T-cell (primary cell): ENCODE measurements around the gene CRABP2. TPM values are rescaled to one million over a fixed set of nuclear protein-coding genes. Genes with fewer than 3 reads are reported as not detected.

Experiments used
- ATAC-seq, 4 experiments: fragments of 200-7000 bp in 3 of 4; fragments of 150-1000 bp in 1 of 4; cut with Tn5 transposase; replicated peaks in 1 of 4; 1 replicate in 3 of 4; 2 replicates in 1 of 4; pipeline ENCODE4 v1.10.0; 2021; ENCODE audit warnings: moderate library complexity in 3 of 4, mild to moderate bottlenecking in 2 of 4, moderate number of reproducible peaks in 1 of 4
- CTCF ChIA-PET, 2 donors: fragments of 300-600 bp; sonication (Branson Sonifier 250); formaldehyde crosslinking; loops; one replicate each; lab custom pipeline; 2022; ENCODE audit warnings: antibody characterized with exemption in 2 of 2; lab: Charles Lee
- POLR2A ChIA-PET, 2 donors: fragments of 300-600 bp; sonication (Branson Sonifier 250); formaldehyde crosslinking; loops; one replicate each; lab custom pipeline; 2022; ENCODE audit warnings: antibody characterized with exemption in 2 of 2; lab: Charles Lee
- DNase-seq, 35 experiments: peaks; one replicate each; pipeline versions ENCODE4 v3.0.0 to v3.0.0-alpha.2; 2013 to 2023
- H3K27ac ChIP-seq: one replicate; pipeline ENCODE4 v1.5.1; 2013; ENCODE audit warnings: low read length
- H3K27me3 ChIP-seq, 2 experiments: replicated peaks in 1 of 2; 1 replicate in 1 of 2; 2 replicates in 1 of 2; pipeline versions ENCODE4 v1.6.1 to v1.7.0; 2013; ENCODE audit warnings: low read length in 1 of 2, mixed read lengths in 1 of 2; ENCODE audit not compliant: control insufficient read depth in 2 of 2, insufficient read depth in 2 of 2; ENCODE audit errors: extremely low read depth in 1 of 2
- H3K36me3 ChIP-seq, 2 donors: 1 replicate in 1 of 2; 2 replicates in 1 of 2; pipeline versions ENCODE4 v1.6.1 to v1.7.0; 2013; ENCODE audit warnings: low read length in 1 of 2; ENCODE audit not compliant: control insufficient read depth in 2 of 2, insufficient read depth in 1 of 2; ENCODE audit errors: extremely low read depth in 1 of 2
- H3K4me1 ChIP-seq, 2 experiments: 1 replicate in 1 of 2; 2 replicates in 1 of 2; pipeline versions ENCODE4 v1.6.1 to v1.7.0; 2013; ENCODE audit warnings: low read length in 2 of 2, mixed read lengths in 1 of 2; ENCODE audit not compliant: insufficient read depth in 2 of 2, control insufficient read depth in 1 of 2; ENCODE audit errors: extremely low read depth in 1 of 2
- H3K4me3 ChIP-seq, 2 donors: 1 replicate in 1 of 2; 2 replicates in 1 of 2; pipeline versions ENCODE4 v1.5.1 to v1.7.0; 2013; ENCODE audit warnings: mild to moderate bottlenecking in 2 of 2, low read length in 1 of 2, moderate library complexity in 1 of 2; ENCODE audit not compliant: control insufficient read depth in 1 of 2; ENCODE audit errors: extremely low read depth in 1 of 2
- H3K9me3 ChIP-seq: 2 replicates; pipeline ENCODE4 v1.7.0; 2013
- H3K27ac Mint-ChIP-seq, 2 donors: one replicate each; pipeline ENCODE4 v1.8.0; 2020 to 2021; ENCODE audit warnings: mild to moderate bottlenecking in 2 of 2, mixed read lengths in 2 of 2
- H3K27me3 Mint-ChIP-seq, 2 donors: one replicate each; pipeline ENCODE4 v1.8.0; 2021 to 2022; ENCODE audit warnings: mixed read lengths in 2 of 2
- H3K36me3 Mint-ChIP-seq: one replicate; pipeline ENCODE4 v1.8.0; 2021; ENCODE audit warnings: mixed read lengths
- H3K4me1 Mint-ChIP-seq, 3 donors: one replicate each; pipeline ENCODE4 v1.8.0; 2020 to 2022; ENCODE audit warnings: mixed read lengths in 3 of 3, mild to moderate bottlenecking in 1 of 3
- H3K4me3 Mint-ChIP-seq, 3 donors: one replicate each; pipeline ENCODE4 v1.8.0; 2020 to 2022; ENCODE audit warnings: mild to moderate bottlenecking in 3 of 3, mixed read lengths in 3 of 3, moderate library complexity in 3 of 3
- H3K9me3 Mint-ChIP-seq, 3 donors: one replicate each; pipeline ENCODE4 v1.8.0; 2020 to 2022; ENCODE audit warnings: mixed read lengths in 3 of 3
- WGBS: methylation state at CpG from one replicate; pipeline ENCODE4 v1.1.5; 2013; ENCODE audit warnings: missing lambda C conversion rate; ENCODE audit not compliant: insufficient coverage; 5-methylcytosine and 5-hydroxymethylcytosine counted together
- total RNA-seq, 35 experiments: library from RNA in 6 of 35; stranded (reverse) in 6 of 35; fragments of 120-200 nt in 1 of 35; gene quantifications; one replicate each; pipeline versions ENCODE4 v1.2.1 to v1.2.4 and lab custom pipeline; 2013 to 2026

Gene CRABP2
- total RNA-seq, 5 donors from 2014 or later (not counting 1 experiment from before 2014, with no cell fraction given) = 0.76 to 3.6 (median 1.6) TPM

GRCh38 chr1:156664046-156664766 is 41.2 kb downstream of the CRABP2 start:
- ChIA-PET POLR2A (interaction anchor here in 1 of 2 donors (0.6 kb wide), 1 partner anchor 435 kb away, joined by 4 read pairs; no protein-coding TSS in a partner anchor), CTCF (no interaction called here)
- H3K4me1 ChIP-seq = peaks cover 8 to 34% of the 10 kb centered on the region in 2 experiments
- Mint-ChIP-seq H3K36me3 (no peaks in the 10 kb centered on the region), H3K4me3 (no peak overlapping the region), H3K4me1 (peaks cover 28 to 37% (median 32%) of the 10 kb centered on the region in 3 donors), H3K9me3 (no peaks in the 10 kb centered on the region), H3K27ac (no peak overlapping the region), H3K27me3 (no peaks in the 10 kb centered on the region)
- DNase-seq (no peak), ATAC-seq (no peak)
- no peak overlapping the region for H3K4me3 ChIP-seq
- no peak overlapping the region for H3K27ac ChIP-seq
- peaks cover 0 to 8% of the 10 kb centered on the region in 2 experiments for H3K27me3 ChIP-seq
- 57% methylated on average over 1 of the region's 5 CpGs for WGBS
- no peaks in the 10 kb centered on the region for H3K36me3 ChIP-seq
- no peaks in the 10 kb centered on the region for H3K9me3 ChIP-seq

DNA sequence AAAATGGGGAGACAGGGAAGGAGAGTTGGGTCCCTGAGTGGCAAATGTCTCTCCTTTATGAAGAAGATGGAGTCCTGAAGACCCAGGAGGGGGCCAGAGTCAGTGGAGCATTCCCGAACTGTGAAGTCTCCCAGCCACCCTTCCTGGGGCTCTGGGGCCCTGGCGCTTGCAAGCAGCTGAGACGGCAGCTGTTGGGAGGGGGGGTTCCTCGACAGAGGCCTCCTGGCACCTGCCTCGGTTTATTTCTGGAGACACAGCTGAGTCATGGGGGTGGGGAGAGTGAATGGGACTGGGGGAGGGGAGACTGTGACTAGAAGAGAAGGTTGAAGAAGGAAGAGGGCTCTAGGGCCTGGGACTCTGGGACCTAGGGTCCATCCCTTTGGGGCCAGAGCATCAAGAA is 42.2 kb downstream of the CRABP2 start:
- no peak overlapping the region for H3K27ac Mint-ChIP-seq
- no peak for DNase-seq
- peaks cover 0 to 18% of the 10 kb centered on the region in 2 experiments for H3K27me3 ChIP-seq
- no peaks in the 10 kb centered on the region for H3K9me3 Mint-ChIP-seq
- no peak for ATAC-seq
- no peaks in the 10 kb centered on the region for H3K36me3 ChIP-seq
- H3K4me3 Mint-ChIP-seq = no peak overlapping the region
- no peaks in the 10 kb centered on the region for H3K36me3 Mint-ChIP-seq
- H3K27ac ChIP-seq = no peak overlapping the region
- no peaks in the 10 kb centered on the region for H3K27me3 Mint-ChIP-seq
- H3K4me3 ChIP-seq = no peak overlapping the region
- 45% methylated on average over 5 of the region's 5 CpGs for WGBS
- H3K9me3 ChIP-seq = no peaks in the 10 kb centered on the region
- ChIA-PET CTCF (interaction anchor here in 1 of 2 donors (0.6 kb wide), 1 partner anchor 277 kb away, joined by 6 read pairs; no protein-coding TSS in a partner anchor), POLR2A (no interaction called here)
- H3K4me1 Mint-ChIP-seq = peaks cover 29 to 46% (median 35%) of the 10 kb centered on the region in 3 donors
- H3K4me1 ChIP-seq = peaks cover 8 to 43% of the 10 kb centered on the region in 2 experiments

- ChIA-PET CTCF (interaction anchor here in 1 of 2 donors (0.6 kb wide), 1 partner anchor 277 kb away, joined by 6 read pairs; no protein-coding TSS in a partner anchor), POLR2A (no interaction called here)
- Histone ChIP-seq H3K4me1 (peaks cover 8 to 48% of the 10 kb centered on the region in 2 experiments), H3K27ac (no peak overlapping the region), H3K4me3 (no peak overlapping the region), H3K9me3 (no peaks in the 10 kb centered on the region), H3K36me3 (no peaks in the 10 kb centered on the region), H3K27me3 (peaks cover 0 to 22% of the 10 kb centered on the region in 2 experiments)
- Mint-ChIP-seq H3K4me1 (peaks cover 31 to 50% (median 40%) of the 10 kb centered on the region in 3 donors), H3K27ac (no peak overlapping the region), H3K4me3 (no peak overlapping the region), H3K27me3 (no peaks in the 10 kb centered on the region), H3K9me3 (no peaks in the 10 kb centered on the region), H3K36me3 (no peaks in the 10 kb centered on the region)
- DNase-seq (no peak), ATAC-seq (no peak)
- 100% methylated on average over 3 of the region's 5 CpGs for WGBS
These were observed 42.7 kb downstream of the CRABP2 start for GRCh38 chr1:156662800-156663055.

GRCh38 chr1:156662005-156662799 is 43.2 kb downstream of the CRABP2 start:
- Histone ChIP-seq H3K36me3 (no peaks in the 10 kb centered on the region), H3K4me3 (no peak overlapping the region), H3K27ac (no peak overlapping the region), H3K9me3 (no peaks in the 10 kb centered on the region), H3K27me3 (peaks cover 0 to 26% of the 10 kb centered on the region in 2 experiments), H3K4me1 (peaks cover 9 to 53% of the 10 kb centered on the region in 2 experiments)
- Mint-ChIP-seq H3K36me3 (no peaks in the 10 kb centered on the region), H3K27me3 (peaks cover 4% of the 10 kb centered on the region in 2 donors), H3K9me3 (no peaks in the 10 kb centered on the region), H3K27ac (peak overlapping the region; percentile 44 to 58), H3K4me3 (no peak overlapping the region), H3K4me1 (peaks cover 36 to 55% (median 45%) of the 10 kb centered on the region in 3 donors)
- ChIA-PET CTCF (interaction anchor here (0.7 to 1.4 kb wide), 3 partner anchors 13 to 59 kb away, joined by 4 to 6 read pairs (median 4); no protein-coding TSS in a partner anchor), POLR2A (no interaction called here)
- DNase-seq (no peak), ATAC-seq (no peak)
- WGBS = 64% methylated on average over 8 of the region's 12 CpGs

DNA sequence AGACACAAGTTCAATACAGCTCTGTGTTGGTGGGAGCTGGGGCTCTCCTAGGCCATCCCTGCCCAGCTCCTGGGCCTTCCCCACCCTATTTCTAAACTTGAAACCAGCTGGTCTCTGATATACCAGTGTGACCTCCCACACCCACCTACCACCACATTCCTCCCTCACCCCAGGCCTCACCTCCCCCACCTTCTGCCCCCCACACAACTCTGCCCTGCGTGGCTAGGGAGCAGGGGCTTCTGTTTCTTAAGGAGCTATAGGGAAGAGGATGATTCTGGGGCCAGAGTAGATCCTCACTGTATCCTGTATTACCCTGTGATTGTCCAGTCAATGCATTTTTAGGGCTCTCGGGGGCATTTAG is 44.7 kb downstream of the CRABP2 start:
- peaks cover 19% of the 10 kb centered on the region in 2 donors for H3K27me3 Mint-ChIP-seq
- no peaks in the 10 kb centered on the region for H3K9me3 Mint-ChIP-seq
- H3K4me1 ChIP-seq = peaks cover 16 to 62% of the 10 kb centered on the region in 2 experiments
- no peaks in the 10 kb centered on the region for H3K36me3 Mint-ChIP-seq
- WGBS = 75% methylated on average over 1 of the region's 2 CpGs
- no peak overlapping the region for H3K27ac ChIP-seq
- peak overlapping the region; percentile 57 to 77 for H3K27ac Mint-ChIP-seq
- peaks cover 45 to 66% (median 52%) of the 10 kb centered on the region in 3 donors for H3K4me1 Mint-ChIP-seq
- POLR2A ChIA-PET = interaction anchor here in 1 of 2 donors (0.6 kb wide), 1 partner anchor 80 kb away, joined by 3 read pairs; the partner anchor contains the start of gene MRPL24
- ATAC-seq (peak in 1 of 4 experiments; percentile 4), DNase-seq (no peak)
- H3K4me3 ChIP-seq = no peak overlapping the region
- H3K4me3 Mint-ChIP-seq = peak overlapping the region in 1 of 3 donors; percentile 41
- no peaks in the 10 kb centered on the region for H3K9me3 ChIP-seq
- peaks cover 0 to 40% of the 10 kb centered on the region in 2 experiments for H3K27me3 ChIP-seq
- CTCF ChIA-PET = interaction anchor here (0.6 to 2.6 kb wide), 11 partner anchors 11 to 479 kb away, joined by 3 to 10 read pairs (median 4); partner anchors contain the start of gene NES (in 1 of the 2)
- no peaks in the 10 kb centered on the region for H3K36me3 ChIP-seq
